Activated T-cell treated with anti-CD3 and anti-CD28 coated beads, Interleukin-2, amount 50 U/mL, for 72 hours (primary cell): Measurements from ENCODE around the gene LYPD6B. TPM values are rescaled to one million over a fixed set of nuclear protein-coding genes. Genes with fewer than 3 reads are reported as not detected.
A peak's percentile ranks its signal among the peaks of the same experiment; 100 is the strongest.

Source experiments
- ATAC-seq, 2 donors: fragments of 150-1000 bp; cut with Tn5 transposase; replicated peaks in 1 of 2; 2 replicates each; pipeline ENCODE4 v1.10.0; 2021; ENCODE audit warnings: moderate library complexity in 2 of 2, mild to moderate bottlenecking in 1 of 2
- DNase-seq, 2 donors: peaks; one replicate each; pipeline ENCODE4 v3.0.0; 2021 to 2022; ENCODE audit warnings: mixed read lengths in 1 of 2
- H3K27ac Mint-ChIP-seq: one replicate; pipeline ENCODE4 v1.8.0; 2022; ENCODE audit warnings: mild to moderate bottlenecking, moderate library complexity, mixed read lengths
- H3K27me3 Mint-ChIP-seq: one replicate; pipeline ENCODE4 v1.8.0; 2022; ENCODE audit warnings: low read depth, mixed read lengths
- H3K36me3 Mint-ChIP-seq, 2 donors: one replicate each; pipeline ENCODE4 v1.8.0; 2022; ENCODE audit warnings: mixed read lengths in 2 of 2, mild to moderate bottlenecking in 1 of 2; ENCODE audit not compliant: insufficient read depth in 2 of 2
- H3K4me1 Mint-ChIP-seq: one replicate; pipeline ENCODE4 v1.8.0; 2022; ENCODE audit warnings: low read depth, mixed read lengths
- H3K4me3 Mint-ChIP-seq, 2 donors: one replicate each; pipeline ENCODE4 v1.8.0; 2022; ENCODE audit warnings: mild to moderate bottlenecking in 2 of 2, mixed read lengths in 2 of 2, moderate library complexity in 2 of 2
- H3K9me3 Mint-ChIP-seq, 2 donors: one replicate each; pipeline ENCODE4 v1.8.0; 2022; ENCODE audit warnings: mixed read lengths in 2 of 2
- total RNA-seq, 2 donors: library from RNA; stranded (reverse); gene quantifications; one replicate each; pipeline ENCODE4 v1.2.3, GENCODE V29; 2022

The LYPD6B gene
- total RNA-seq, 2 donors from 2014 or later, result not detected

DNA sequence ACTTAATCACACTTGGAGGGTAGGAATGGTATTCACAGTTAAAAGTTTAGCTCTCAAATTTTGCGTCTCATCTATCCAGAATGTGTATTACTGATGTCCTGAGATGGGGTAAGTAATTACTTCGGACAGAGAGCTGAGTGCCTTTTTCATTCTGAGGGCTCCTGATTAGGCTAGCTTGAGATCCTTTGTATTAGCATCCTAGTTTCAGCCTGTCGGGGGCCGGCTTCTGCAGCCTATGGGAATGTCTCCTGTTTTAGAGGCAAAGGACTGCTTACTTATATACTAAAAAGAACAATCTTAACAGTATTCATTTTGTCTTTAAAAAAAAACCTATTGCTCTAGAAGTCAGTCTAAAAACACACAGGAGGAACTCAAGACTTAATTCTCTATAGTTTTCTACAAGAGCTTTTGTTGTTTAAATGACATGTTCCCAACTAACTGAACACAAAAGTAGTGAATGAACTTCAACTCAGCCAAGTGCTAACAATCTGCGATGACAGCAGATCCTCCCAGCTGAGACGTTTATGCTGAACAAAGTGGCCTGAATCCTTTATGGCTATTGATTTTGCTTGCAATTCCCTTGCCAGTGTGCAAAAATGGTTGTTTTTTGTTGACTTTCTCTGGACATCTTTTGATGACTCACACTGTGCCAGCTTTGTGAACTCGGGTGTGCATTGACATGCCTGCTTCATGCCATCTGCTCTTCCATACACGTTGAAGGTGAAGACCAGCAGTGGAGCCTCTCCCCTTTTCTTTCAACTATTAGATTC lies 118.7 kb downstream of the LYPD6B start:
- no peak overlapping the region for H3K27ac Mint-ChIP-seq
- no peak overlapping the region for H3K4me3 Mint-ChIP-seq
- peaks cover 16% of the 10 kb centered on the region for H3K4me1 Mint-ChIP-seq
- H3K36me3 Mint-ChIP-seq, result no peaks in the 10 kb centered on the region
- peaks cover 69% of the 10 kb centered on the region for H3K27me3 Mint-ChIP-seq
- DNase-seq (no peak), ATAC-seq (no peak)
- H3K9me3 Mint-ChIP-seq, result no peaks in the 10 kb centered on the region

DNA sequence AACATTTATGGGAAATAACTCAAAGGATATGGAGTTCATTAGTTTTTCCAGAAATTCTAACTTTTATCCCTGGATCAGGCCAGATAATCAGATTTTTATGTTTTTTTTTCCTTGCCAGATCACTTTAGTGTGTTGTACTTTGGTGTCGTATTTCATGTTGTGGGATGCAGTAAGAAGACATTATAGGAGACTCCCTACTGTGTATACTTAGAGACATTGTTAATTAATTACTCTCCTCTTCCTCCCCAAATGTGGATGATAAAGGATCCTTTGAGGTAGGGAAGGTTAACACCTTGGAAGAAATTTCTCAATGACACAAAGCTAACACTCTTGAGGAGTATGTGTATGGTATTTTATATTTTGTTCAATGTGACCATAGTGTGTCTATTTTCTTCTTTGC lies 120.5 kb downstream of the LYPD6B start:
- Mint-ChIP-seq H3K4me3 (no peak overlapping the region), H3K4me1 (peaks cover 16% of the 10 kb centered on the region), H3K36me3 (peaks cover 0 to 2% of the 10 kb centered on the region in 2 donors), H3K27me3 (peaks cover 75% of the 10 kb centered on the region), H3K27ac (no peak overlapping the region), H3K9me3 (no peaks in the 10 kb centered on the region)
- no peak for DNase-seq
- no peak for ATAC-seq

DNA sequence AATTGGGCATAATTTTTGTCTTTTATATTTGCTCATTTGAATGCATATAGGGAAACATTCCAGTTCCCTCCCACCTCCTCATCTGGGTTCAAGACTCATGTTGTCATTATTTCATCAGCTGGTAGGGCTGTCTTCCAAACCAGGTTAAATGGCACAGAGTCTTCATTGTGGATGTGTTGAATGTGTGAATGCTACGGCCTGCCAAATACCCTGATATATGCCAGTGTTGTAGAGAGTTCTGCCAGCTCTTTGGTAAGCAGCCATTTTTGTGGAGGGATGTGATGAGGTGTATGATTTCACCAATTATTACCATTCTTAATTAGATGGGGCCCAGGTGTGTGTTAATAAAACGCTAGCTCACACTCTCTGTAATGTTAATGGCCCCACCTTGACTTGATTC lies 121.7 kb downstream of the LYPD6B start:
- no peaks in the 10 kb centered on the region for H3K9me3 Mint-ChIP-seq
- no peak overlapping the region for H3K27ac Mint-ChIP-seq
- peaks cover 84% of the 10 kb centered on the region for H3K27me3 Mint-ChIP-seq
- DNase-seq (no peak), ATAC-seq (no peak)
- peaks cover 16% of the 10 kb centered on the region for H3K4me1 Mint-ChIP-seq
- no peak overlapping the region for H3K4me3 Mint-ChIP-seq
- H3K36me3 Mint-ChIP-seq, result peaks cover 0 to 2% of the 10 kb centered on the region in 2 donors

DNA sequence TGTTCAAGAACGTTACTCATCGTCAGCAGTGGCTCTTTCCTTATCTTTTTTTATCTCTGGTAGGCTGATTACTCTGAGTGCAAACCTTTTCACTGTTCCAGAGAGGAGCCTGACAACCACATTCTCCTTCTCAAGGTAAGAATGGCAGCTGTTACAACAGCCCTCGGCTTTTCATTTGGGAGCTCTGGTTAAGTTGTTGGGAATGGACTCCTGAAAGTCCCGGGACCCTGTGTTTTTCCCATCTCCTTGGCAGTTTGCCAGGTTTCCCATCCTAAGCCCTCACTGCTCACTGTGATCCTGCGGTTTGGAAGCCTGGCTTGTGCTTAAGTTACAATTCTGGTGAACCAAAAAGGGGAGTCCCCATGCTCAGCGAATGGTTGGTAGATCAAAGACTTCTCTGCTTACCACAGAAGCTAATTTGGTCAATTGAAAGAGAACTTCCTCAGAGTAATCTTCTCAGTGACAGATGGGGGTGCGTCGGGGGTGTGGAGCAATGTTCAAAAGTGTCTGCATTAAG lies 122.3 kb downstream of the LYPD6B start:
- no peak overlapping the region for H3K27ac Mint-ChIP-seq
- H3K36me3 Mint-ChIP-seq, result peaks cover 0 to 2% of the 10 kb centered on the region in 2 donors
- H3K9me3 Mint-ChIP-seq, result no peaks in the 10 kb centered on the region
- peaks cover 16% of the 10 kb centered on the region for H3K4me1 Mint-ChIP-seq
- DNase-seq (peak; percentile 13 to 21), ATAC-seq (peak; percentile 67 to 88)
- peak overlapping the region; percentile 24 to 51 for H3K4me3 Mint-ChIP-seq
- peaks cover 85% of the 10 kb centered on the region for H3K27me3 Mint-ChIP-seq

DNA sequence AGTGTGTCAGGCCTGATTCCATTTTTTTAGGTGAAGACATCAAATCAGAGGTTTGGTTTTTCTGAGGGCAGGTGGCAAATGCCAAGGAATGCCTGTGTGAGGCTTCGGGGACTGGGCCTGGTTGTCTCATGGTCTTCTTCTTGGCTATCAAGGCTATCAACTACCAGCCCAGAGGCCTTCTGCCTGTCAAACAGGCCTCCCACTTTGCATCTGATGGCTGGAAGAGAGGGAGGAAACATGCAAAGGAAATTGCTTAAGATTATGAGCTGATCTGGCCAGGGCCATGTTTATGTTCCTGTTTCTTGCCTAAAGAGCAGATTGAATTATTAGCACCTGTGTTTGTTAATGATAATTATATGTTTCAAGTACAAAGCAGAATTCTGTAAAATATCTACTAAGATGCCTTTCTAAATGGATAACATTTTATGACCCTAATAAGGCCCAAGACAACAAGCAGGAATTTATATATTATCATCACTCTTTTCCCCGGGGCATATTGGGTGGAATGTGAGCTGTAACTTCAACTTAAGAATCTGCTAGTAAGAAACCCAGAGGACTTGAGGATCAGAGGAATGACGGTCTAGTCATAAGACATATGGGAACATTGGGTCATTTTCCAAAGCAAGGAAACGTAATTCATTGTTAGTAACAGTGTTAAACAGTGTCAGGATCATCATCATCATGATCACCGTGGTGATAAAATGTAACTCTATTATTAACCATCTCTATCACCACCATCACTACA lies 123.2 kb downstream of the LYPD6B start:
- no peak overlapping the region for H3K27ac Mint-ChIP-seq
- DNase-seq (no peak), ATAC-seq (no peak)
- H3K27me3 Mint-ChIP-seq, result peaks cover 76% of the 10 kb centered on the region
- no peaks in the 10 kb centered on the region for H3K9me3 Mint-ChIP-seq
- H3K4me3 Mint-ChIP-seq, result no peak overlapping the region
- H3K4me1 Mint-ChIP-seq, result peaks cover 16% of the 10 kb centered on the region
- peaks cover 0 to 2% of the 10 kb centered on the region in 2 donors for H3K36me3 Mint-ChIP-seq

DNA sequence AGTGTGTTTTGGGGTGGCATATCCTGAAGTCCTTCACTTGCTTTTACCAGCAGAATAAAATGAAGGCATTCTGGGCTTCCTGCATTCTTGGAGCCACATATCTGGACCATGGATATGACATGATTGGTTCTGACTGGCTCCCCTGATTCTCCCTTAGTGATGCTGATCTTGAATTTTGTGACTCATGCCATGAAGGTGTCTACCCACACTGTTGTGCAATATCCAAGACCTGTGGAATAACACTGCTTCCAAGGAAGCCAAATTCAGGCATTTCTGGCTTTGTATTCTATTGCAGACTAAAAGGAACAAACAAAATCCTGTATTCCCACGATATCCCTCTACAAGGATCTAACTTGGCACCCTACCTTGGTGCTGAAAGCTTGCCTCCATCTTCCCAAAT lies 125.8 kb downstream of the LYPD6B start:
- Mint-ChIP-seq H3K36me3 (peaks cover 0 to 2% of the 10 kb centered on the region in 2 donors), H3K27me3 (peaks cover 68% of the 10 kb centered on the region)

DNA sequence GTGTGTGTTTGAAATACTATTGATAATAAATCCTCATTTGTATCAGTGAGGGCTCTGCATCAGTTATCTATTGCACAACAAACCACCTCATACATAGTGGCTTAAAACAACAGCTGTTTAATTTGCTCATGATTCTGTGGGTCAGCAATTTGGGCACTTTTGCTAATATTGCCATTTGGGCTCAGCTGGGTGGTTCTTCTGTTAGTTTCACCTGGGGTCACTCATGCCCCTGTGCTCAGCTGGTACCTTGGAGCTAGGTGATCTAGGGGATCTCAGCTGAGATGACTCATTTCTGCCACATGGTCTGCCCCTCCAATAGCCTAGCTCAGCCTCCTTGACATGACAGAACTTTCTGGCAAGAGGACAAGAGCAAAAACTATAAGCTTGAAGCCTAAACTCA lies 126.3 kb downstream of the LYPD6B start:
- no peak for DNase-seq
- no peak overlapping the region for H3K4me3 Mint-ChIP-seq
- H3K27ac Mint-ChIP-seq, result no peak overlapping the region
- H3K4me1 Mint-ChIP-seq, result peaks cover 30% of the 10 kb centered on the region
- peaks cover 0 to 2% of the 10 kb centered on the region in 2 donors for H3K36me3 Mint-ChIP-seq
- H3K27me3 Mint-ChIP-seq, result peaks cover 66% of the 10 kb centered on the region
- no peak for ATAC-seq
- H3K9me3 Mint-ChIP-seq, result no peaks in the 10 kb centered on the region

More for the DNA sequence above, 125.8 kb downstream of the LYPD6B start:
- Mint-ChIP-seq H3K9me3 (no peaks in the 10 kb centered on the region), H3K27ac (no peak overlapping the region), H3K4me3 (no peak overlapping the region), H3K4me1 (peaks cover 25% of the 10 kb centered on the region)
- ATAC-seq (no peak), DNase-seq (no peak)

DNA sequence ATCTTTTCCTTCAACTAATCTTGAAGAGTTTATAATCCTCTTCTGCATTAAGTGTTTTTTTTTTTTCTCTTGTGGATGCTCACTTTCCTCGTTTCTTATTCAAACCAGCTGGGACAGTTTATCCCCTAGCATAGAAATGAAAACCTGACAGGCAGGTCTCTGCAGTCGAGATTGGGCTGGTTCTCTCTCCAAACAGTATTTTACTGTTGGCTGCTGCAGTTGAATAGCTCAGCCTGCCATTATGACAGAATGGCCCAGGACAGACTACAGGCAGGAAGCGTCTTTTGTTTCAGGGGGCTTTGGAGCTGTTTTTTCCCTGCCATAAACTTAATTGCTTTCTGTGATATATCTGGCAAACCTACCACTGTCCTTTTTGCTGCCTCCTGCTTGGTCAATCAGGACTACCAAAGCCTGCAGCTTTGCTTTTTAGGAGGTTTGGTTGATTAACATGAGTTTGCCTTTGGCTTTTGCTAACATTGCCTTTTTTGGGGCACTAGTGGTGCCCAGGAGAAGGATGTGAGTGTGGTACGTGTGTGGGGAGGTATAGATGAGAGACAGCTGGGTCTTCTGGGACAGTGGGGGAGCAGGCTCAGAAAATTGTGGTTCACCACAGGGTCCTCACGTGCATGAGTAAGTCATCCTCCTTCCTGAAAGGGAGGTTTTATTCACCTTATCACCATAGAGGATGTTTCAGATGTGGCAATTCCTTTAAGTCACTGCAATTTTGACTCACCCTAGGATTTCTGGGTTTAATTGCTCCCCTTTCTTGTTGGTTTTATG lies 128.7 kb downstream of the LYPD6B start:
- peaks cover 3 to 9% of the 10 kb centered on the region in 2 donors for H3K36me3 Mint-ChIP-seq
- peak; percentile 21 to 53 for DNase-seq
- no peak overlapping the region for H3K27ac Mint-ChIP-seq
- peak; percentile 73 to 82 for ATAC-seq
- H3K9me3 Mint-ChIP-seq, result peaks cover 3 to 4% of the 10 kb centered on the region in 2 donors
- peaks cover 15% of the 10 kb centered on the region for H3K4me1 Mint-ChIP-seq
- peaks cover 53% of the 10 kb centered on the region for H3K27me3 Mint-ChIP-seq
- no peak overlapping the region for H3K4me3 Mint-ChIP-seq

DNA sequence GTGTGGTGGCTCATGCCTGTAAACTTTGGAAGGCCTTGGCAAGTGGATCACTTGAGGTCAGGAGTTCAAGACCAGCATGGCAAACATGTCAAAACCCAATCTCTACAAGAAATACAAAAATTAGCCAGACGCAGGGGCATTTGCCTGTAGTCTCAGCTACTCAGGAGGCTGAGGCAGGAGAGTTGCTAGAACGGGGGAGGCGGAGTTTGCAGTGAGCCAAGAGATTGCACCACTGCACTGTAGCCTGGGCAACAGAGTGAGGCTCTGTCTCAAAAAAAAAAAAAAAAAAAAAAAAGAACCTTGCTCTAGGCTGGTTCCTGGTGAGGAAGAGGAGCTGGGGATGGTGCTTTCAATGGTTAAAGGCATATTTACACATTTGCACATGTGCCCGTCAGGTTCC lies 129.4 kb downstream of the LYPD6B start:
- Mint-ChIP-seq H3K4me3 (no peak overlapping the region), H3K27me3 (peaks cover 45% of the 10 kb centered on the region), H3K4me1 (peaks cover 15% of the 10 kb centered on the region), H3K27ac (no peak overlapping the region), H3K36me3 (peaks cover 3 to 9% of the 10 kb centered on the region in 2 donors), H3K9me3 (peaks cover 3 to 4% of the 10 kb centered on the region in 2 donors)
- DNase-seq, result no peak
- ATAC-seq, result no peak

DNA sequence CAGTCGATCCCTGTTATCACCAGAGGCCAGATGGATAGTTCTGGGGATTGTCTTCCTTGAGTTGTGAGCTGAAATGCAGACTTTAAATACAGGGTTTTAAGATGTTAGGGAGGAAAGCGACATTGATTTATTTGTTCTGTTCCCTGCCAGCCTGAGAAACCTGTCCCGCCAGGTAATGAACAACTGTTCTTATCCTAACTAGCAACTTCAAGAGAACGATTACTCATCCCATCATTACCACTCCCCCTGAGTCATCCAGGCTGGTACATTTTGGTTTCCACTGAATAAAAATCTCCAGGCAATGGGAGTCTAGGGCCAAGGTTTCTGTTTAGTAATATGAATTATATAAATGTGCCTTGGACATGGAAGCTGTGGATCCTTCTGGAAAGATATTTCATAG lies 131.2 kb downstream of the LYPD6B start:
- peaks cover 3 to 4% of the 10 kb centered on the region in 2 donors for H3K9me3 Mint-ChIP-seq
- H3K4me1 Mint-ChIP-seq, result peaks cover 15% of the 10 kb centered on the region
- peaks cover 3 to 7% of the 10 kb centered on the region in 2 donors for H3K36me3 Mint-ChIP-seq
- no peak overlapping the region for H3K4me3 Mint-ChIP-seq
- peak; percentile 60 to 69 for ATAC-seq
- DNase-seq, result no peak
- no peak overlapping the region for H3K27ac Mint-ChIP-seq
- H3K27me3 Mint-ChIP-seq, result peaks cover 28% of the 10 kb centered on the region

DNA sequence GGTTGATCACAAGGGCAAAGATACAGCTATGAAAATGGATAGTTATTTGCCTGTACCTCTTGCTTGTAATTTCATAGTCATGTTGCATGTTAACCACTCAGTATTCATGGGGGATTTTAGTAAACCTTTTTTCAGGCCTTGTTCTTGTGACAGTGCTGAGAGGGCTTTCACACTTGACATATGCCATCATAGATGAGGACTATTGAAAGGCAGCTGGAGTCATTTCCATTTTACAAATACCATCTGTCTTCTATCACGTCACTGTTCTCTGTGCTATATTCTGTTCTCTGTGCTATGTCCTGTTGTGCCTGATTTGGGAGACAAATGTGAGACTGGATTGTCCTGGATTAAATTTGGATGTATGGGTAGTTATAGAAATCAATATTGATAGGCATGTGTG lies 131.7 kb downstream of the LYPD6B start:
- Mint-ChIP-seq H3K27me3 (peaks cover 23% of the 10 kb centered on the region), H3K36me3 (peaks cover 3 to 7% of the 10 kb centered on the region in 2 donors), H3K4me1 (peaks cover 15% of the 10 kb centered on the region), H3K9me3 (peaks cover 3 to 4% of the 10 kb centered on the region in 2 donors), H3K4me3 (no peak overlapping the region), H3K27ac (no peak overlapping the region)
- no peak for ATAC-seq
- DNase-seq, result no peak

DNA sequence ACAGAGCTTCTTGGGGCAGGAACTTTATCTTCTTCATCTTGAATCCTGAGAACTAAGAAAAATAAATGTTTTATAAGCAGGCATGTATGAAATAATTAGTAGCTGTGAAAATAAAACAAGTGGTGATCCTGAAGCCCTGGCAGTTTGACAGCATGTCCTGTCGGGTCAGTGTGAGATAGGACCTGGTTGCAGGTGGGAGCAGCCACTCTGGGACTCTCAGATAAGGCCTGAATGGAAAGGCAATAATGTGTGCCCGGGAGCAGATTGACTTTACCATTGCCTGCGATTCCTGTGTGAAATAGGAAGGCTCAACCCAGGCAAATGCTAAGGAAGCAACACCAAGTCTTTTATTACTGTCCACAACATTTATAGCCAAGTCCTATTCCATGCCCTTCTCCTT lies 132.4 kb downstream of the LYPD6B start:
- no peak for ATAC-seq
- DNase-seq, result no peak
- peaks cover 3 to 4% of the 10 kb centered on the region in 2 donors for H3K9me3 Mint-ChIP-seq
- H3K27ac Mint-ChIP-seq, result no peak overlapping the region
- H3K27me3 Mint-ChIP-seq, result peaks cover 22% of the 10 kb centered on the region
- peaks cover 15% of the 10 kb centered on the region for H3K4me1 Mint-ChIP-seq
- H3K4me3 Mint-ChIP-seq, result no peak overlapping the region
- H3K36me3 Mint-ChIP-seq, result peaks cover 3 to 7% of the 10 kb centered on the region in 2 donors
